A549 treated with Hydrocortisone at 1 μM for 4 hours (cell line): ENCODE data around the gene SOX14. TPM values are rescaled to one million over a fixed set of nuclear protein-coding genes. Genes with fewer than 3 reads are reported as not detected.

Experiments
- total RNA-seq: library from RNA; stranded (reverse); fragments of 200-300 nt; extraction: Qiagen RNA extraction; gene quantifications from 5 replicates; pipeline ENCODE4 v1.2.3, GENCODE V29; 2022

The SOX14 gene
- total RNA-seq: not detected in 5 replicates

DNA sequence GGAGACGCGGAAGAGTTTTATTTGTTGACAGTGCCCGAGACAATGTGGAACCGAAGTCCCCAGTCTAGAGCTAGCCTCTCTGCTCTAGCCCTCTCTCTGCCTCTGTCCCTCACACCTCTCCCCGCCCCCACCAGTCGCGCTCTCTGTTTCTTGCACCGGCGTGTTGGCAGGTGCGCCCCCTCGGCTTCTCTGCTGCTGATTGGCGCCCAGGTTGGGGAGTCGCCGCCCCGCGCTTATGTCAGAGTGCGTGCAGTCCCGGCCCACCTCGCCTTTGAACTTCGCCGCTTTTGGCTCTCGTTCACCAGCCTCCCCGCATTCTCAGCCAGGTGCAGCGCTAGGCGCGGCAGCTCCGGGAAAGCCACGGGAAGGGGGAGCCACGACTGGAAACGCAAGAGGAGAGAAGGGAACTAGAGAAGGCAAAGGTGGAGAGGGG is at the start of gene SOX14:
SOX14 (plus strand) TSS at position 315 of the 433 bp plus-strand sequence. CDS start 470 bp downstream, outside the sequence.

Other genes with a start within 250 kb of the SOX14 start
- gene CLDN18, start 245.8 kb downstream of the SOX14 start, total RNA-seq: not detected in 5 replicates